Neural progenitor cell (in vitro differentiated cells): ENCODE data around the gene NCOA6. TPM values are rescaled to one million over a fixed set of nuclear protein-coding genes. Genes with fewer than 3 reads are reported as not detected.

Experiments
- DNase-seq: peaks from one replicate; pipeline ENCODE4 v3.0.0-alpha.2; 2016; ENCODE audit warnings: low spot score
- H2AFZ ChIP-seq: fragments of 200-600 bp; sonication (generic); replicated peaks from 2 replicates; pipeline ENCODE4 v1.6.1; 2016; ENCODE audit warnings: antibody characterized with exemption
- H3F3A ChIP-seq: fragments of 200-600 bp; sonication (generic); 2 replicates; pipeline ENCODE4 v1.6.1; 2016; ENCODE audit warnings: antibody characterized with exemption, low read depth
- H3K27ac ChIP-seq: fragments of 200-600 bp; sonication (generic); 2 replicates; pipeline ENCODE4 v1.5.1; 2016; ENCODE audit warnings: mild to moderate bottlenecking
- H3K27me3 ChIP-seq: fragments of 200-600 bp; sonication (generic); 2 replicates; pipeline ENCODE4 v1.6.1; 2016; ENCODE audit warnings: mild to moderate bottlenecking, moderate library complexity
- H3K36me3 ChIP-seq: fragments of 200-600 bp; sonication (generic); 2 replicates; pipeline ENCODE4 v1.5.1; 2016
- H3K4me1 ChIP-seq: fragments of 200-600 bp; sonication (generic); 2 replicates; pipeline ENCODE4 v1.6.1; 2016; ENCODE audit warnings: mixed run types
- H3K4me2 ChIP-seq: fragments of 200-600 bp; sonication (generic); 2 replicates; pipeline ENCODE4 v1.6.1; 2016
- H3K4me3 ChIP-seq: fragments of 200-600 bp; sonication (generic); 2 replicates; pipeline ENCODE4 v1.5.1; 2016
- H3K79me2 ChIP-seq: fragments of 200-600 bp; sonication (generic); 2 replicates; pipeline ENCODE4 v1.6.1; 2016; ENCODE audit warnings: low read depth
- H3K9ac ChIP-seq: fragments of 200-600 bp; sonication (generic); 2 replicates; pipeline ENCODE4 v1.6.1; 2016
- H3K9me3 ChIP-seq: fragments of 200-600 bp; sonication (generic); 2 replicates; pipeline ENCODE4 v1.5.1; 2016; ENCODE audit warnings: low read depth
- H4K20me1 ChIP-seq: fragments of 200-600 bp; sonication (generic); 2 replicates; pipeline ENCODE4 v1.6.1; 2016; ENCODE audit warnings: low read depth
- H3K27ac Mint-ChIP-seq: 3 replicates; pipeline ENCODE4 v1.8.0; 2021; ENCODE audit warnings: mixed read lengths
- H3K27me3 Mint-ChIP-seq: 2 replicates; pipeline ENCODE4 v1.8.0; 2022; ENCODE audit warnings: low read depth, mild to moderate bottlenecking, inconsistent platforms, moderate library complexity, mixed read lengths; ENCODE audit not compliant: insufficient read depth
- H3K36me3 Mint-ChIP-seq: 3 replicates; pipeline ENCODE4 v1.8.0; 2021; ENCODE audit warnings: mixed read lengths
- H3K4me1 Mint-ChIP-seq: 3 replicates; pipeline ENCODE4 v1.8.0; 2021; ENCODE audit warnings: mixed read lengths
- H3K4me3 Mint-ChIP-seq: 3 replicates; pipeline ENCODE4 v1.8.0; 2021; ENCODE audit warnings: mild to moderate bottlenecking, moderate library complexity, mixed read lengths
- H3K9me3 Mint-ChIP-seq: 3 replicates; pipeline ENCODE4 v1.8.0; 2020; ENCODE audit warnings: mixed read lengths
- EZH2 ChIP-seq: fragments of 200-600 bp; sonication (generic); IDR thresholded peaks from 2 replicates; pipeline ENCODE4 v1.6.1; 2017; ENCODE audit warnings: antibody characterized with exemption, mild to moderate bottlenecking, moderate library complexity
- EZH2phosphoT487 ChIP-seq: fragments of 200-600 bp; sonication (generic); IDR thresholded peaks from 2 replicates; pipeline ENCODE4 v1.6.1; 2017; ENCODE audit warnings: antibody characterized with exemption
- small RNA-seq: library from RNA; depleted of rRNA; stranded (forward); fragments of <200 nt; gene quantifications from one replicate; pipeline ENCODE3, GENCODE V24; 2015
- total RNA-seq: library from RNA; depleted of rRNA; stranded (reverse); fragments of >200 nt; gene quantifications from 2 replicates; pipeline ENCODE4 v1.2.3, GENCODE V29; 2015; ENCODE audit warnings: low replicate concordance
- TF ChIP-seq, protein P1 (sequence below): fragments of 200-600 bp; sonication (generic); IDR thresholded peaks from 2 replicates; pipeline ENCODE4 v1.5.1; 2017; ENCODE audit warnings: antibody characterized with exemption, mild to moderate bottlenecking

Gene NCOA6
- total RNA-seq, 1 donor from 2014 or later: 14.3 TPM

DNA sequence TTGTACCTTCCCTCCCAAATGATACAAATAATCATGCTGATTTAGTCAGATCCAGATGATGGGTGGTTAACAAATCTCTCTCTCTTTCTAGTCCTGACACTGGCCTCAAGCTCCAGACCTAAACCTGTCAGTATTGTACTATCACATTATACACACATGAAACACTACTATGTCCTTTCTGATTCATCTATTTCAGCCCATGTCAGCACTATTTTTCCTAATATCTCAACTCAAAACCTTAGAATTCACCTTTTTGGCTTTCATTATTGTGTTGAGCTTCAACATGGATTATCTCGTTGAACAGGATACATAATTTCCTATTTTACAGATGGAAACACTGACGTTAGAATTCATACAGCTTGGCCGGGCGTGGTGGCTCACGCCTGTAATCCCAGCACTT, 152.0 kb downstream of the NCOA6 start:
- Mint-ChIP-seq H3K27me3 (peaks cover 5% of the 10 kb centered on the region), H3K9me3 (no peaks in the 10 kb centered on the region), H3K4me3 (no peak overlapping the region), H3K27ac (no peak overlapping the region), H3K4me1 (peaks cover 10% of the 10 kb centered on the region), H3K36me3 (peaks cover 8% of the 10 kb centered on the region)
- no peak overlapping the region for H3K4me3 ChIP-seq
- H3F3A ChIP-seq: peaks cover 16% of the 10 kb centered on the region
- peaks cover 56% of the 10 kb centered on the region for H3K79me2 ChIP-seq
- H3K27ac ChIP-seq: no peak overlapping the region
- no peaks in the 10 kb centered on the region for H3K9me3 ChIP-seq
- H2AFZ ChIP-seq: no peak overlapping the region
- H4K20me1 ChIP-seq: no peaks in the 10 kb centered on the region
- no peaks in the 10 kb centered on the region for H3K36me3 ChIP-seq
- peaks cover 5% of the 10 kb centered on the region for H3K4me1 ChIP-seq
- no peak overlapping the region for H3K9ac ChIP-seq
- H3K4me2 ChIP-seq: no peak overlapping the region
- DNase-seq: no peak
- H3K27me3 ChIP-seq: no peaks in the 10 kb centered on the region
- TF ChIP-seq, protein P1, sequence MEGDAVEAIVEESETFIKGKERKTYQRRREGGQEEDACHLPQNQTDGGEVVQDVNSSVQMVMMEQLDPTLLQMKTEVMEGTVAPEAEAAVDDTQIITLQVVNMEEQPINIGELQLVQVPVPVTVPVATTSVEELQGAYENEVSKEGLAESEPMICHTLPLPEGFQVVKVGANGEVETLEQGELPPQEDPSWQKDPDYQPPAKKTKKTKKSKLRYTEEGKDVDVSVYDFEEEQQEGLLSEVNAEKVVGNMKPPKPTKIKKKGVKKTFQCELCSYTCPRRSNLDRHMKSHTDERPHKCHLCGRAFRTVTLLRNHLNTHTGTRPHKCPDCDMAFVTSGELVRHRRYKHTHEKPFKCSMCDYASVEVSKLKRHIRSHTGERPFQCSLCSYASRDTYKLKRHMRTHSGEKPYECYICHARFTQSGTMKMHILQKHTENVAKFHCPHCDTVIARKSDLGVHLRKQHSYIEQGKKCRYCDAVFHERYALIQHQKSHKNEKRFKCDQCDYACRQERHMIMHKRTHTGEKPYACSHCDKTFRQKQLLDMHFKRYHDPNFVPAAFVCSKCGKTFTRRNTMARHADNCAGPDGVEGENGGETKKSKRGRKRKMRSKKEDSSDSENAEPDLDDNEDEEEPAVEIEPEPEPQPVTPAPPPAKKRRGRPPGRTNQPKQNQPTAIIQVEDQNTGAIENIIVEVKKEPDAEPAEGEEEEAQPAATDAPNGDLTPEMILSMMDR: no peak
- TF ChIP-seq EZH2 (no peak), EZH2phosphoT487 (no peak)

DNA sequence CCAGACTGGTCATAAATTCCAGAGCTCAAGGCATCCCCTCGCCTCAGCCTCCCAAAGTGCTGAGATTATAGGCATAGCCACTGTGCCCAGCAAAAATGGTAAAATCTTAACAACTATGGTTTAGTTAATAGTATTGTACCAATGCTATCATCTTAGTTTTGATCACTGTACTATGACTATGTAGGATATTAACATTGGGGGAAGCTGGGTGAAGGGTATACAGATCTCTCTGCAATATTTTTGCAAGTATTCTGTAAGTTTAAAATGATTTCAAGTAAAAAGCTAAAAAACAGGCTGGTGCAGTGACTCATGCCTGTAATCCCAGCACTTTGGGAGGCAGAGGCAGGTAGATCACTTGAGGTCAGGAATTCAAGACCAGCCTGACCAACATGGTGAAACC, 156.4 kb downstream of the NCOA6 start:
- Histone ChIP-seq H3K27me3 (no peaks in the 10 kb centered on the region), H3K9me3 (no peaks in the 10 kb centered on the region), H3K4me2 (no peak overlapping the region), H2AFZ (no peak overlapping the region), H3K4me3 (no peak overlapping the region), H3K9ac (no peak overlapping the region), H3K4me1 (no peaks in the 10 kb centered on the region), H3K27ac (no peak overlapping the region), H3F3A (no peaks in the 10 kb centered on the region), H3K79me2 (peaks cover 48% of the 10 kb centered on the region), H4K20me1 (no peaks in the 10 kb centered on the region), H3K36me3 (no peaks in the 10 kb centered on the region)
- H3K4me3 Mint-ChIP-seq: no peak overlapping the region
- no peaks in the 10 kb centered on the region for H3K4me1 Mint-ChIP-seq
- peaks cover 13% of the 10 kb centered on the region for H3K36me3 Mint-ChIP-seq
- no peaks in the 10 kb centered on the region for H3K9me3 Mint-ChIP-seq
- no peak for DNase-seq
- H3K27me3 Mint-ChIP-seq: no peaks in the 10 kb centered on the region
- TF ChIP-seq, protein P1: no peak
- TF ChIP-seq EZH2phosphoT487: no peak
- H3K27ac Mint-ChIP-seq: no peak overlapping the region

Small RNAs within 50 kb of the gene (small RNA-seq; reads per million reads assigned to genes)
- not detected for gene AL118520.1

Other genes starting within 250 kb of the NCOA6 start
- gene PIGU, start 148.6 kb downstream of the NCOA6 start, total RNA-seq: 35.6 and 40.1 TPM in 2 replicates
- 1.1 TPM in 2 replicates for gene TP53INP2, start 121.3 kb downstream of the NCOA6 start, total RNA-seq
- 9.1 and 22.3 TPM in 2 replicates for gene GGT7, start 47.2 kb upstream of the NCOA6 start, total RNA-seq
- 25.0 and 30.8 TPM in 2 replicates for gene ACSS2, start 51.0 kb upstream of the NCOA6 start, total RNA-seq
- gene GSS, start 130.2 kb upstream of the NCOA6 start, total RNA-seq: 63.9 and 96.4 TPM in 2 replicates
- gene MYH7B, start 130.2 kb upstream of the NCOA6 start, total RNA-seq: 0.03 TPM in 1 of 2 replicates, not detected in the other